GM18499 (cell line): ENCODE data around the gene MAP7.
"Not testable (repeated sequence)": the region's sequence is repeated elsewhere in the genome, so short reads cannot be mapped to it uniquely, and the experiment has no call there.

Experiments used
- ATAC-seq: cut with Tn5 transposase; IDR thresholded peaks from one replicate; pipeline ENCODE4 v1.9.1; 2021; ENCODE audit warnings: moderate number of reproducible peaks; ENCODE audit not compliant: insufficient read depth, unreplicated experiment

MAP7 gene

GRCh38 chr6:136403110-136403980 is 146.9 kb downstream of the MAP7 start:
- no peak for ATAC-seq

- no peak for ATAC-seq
These were observed 148.5 kb downstream of the MAP7 start for GRCh38 chr6:136401749-136402148.

- not testable (repeated sequence) for ATAC-seq
These were observed 149.0 kb downstream of the MAP7 start for GRCh38 chr6:136401236-136401635.

- no peak for ATAC-seq
These were observed 151.8 kb downstream of the MAP7 start for GRCh38 chr6:136398453-136398852.

GRCh38 chr6:136396908-136397307 is 153.3 kb downstream of the MAP7 start:
- ATAC-seq, result no peak

GRCh38 chr6:136390959-136391358 is 159.3 kb downstream of the MAP7 start:
- ATAC-seq, result not testable (repeated sequence)

GRCh38 chr6:136387316-136387715 is 162.9 kb downstream of the MAP7 start:
- ATAC-seq, result no peak

- ATAC-seq, result no peak
These were observed 166.8 kb downstream of the MAP7 start for GRCh38 chr6:136383268-136383937.

- ATAC-seq, result no peak
These were observed 167.5 kb downstream of the MAP7 start for GRCh38 chr6:136382676-136383252.

GRCh38 chr6:136378888-136379287 is 171.3 kb downstream of the MAP7 start:
- no peak for ATAC-seq

GRCh38 chr6:136375836-136376235 is 174.4 kb downstream of the MAP7 start:
- ATAC-seq, result not testable (repeated sequence)

GRCh38 chr6:136371959-136372358 is 178.3 kb downstream of the MAP7 start:
- no peak for ATAC-seq

GRCh38 chr6:136370988-136371728 is 179.1 kb downstream of the MAP7 start:
- no peak for ATAC-seq

GRCh38 chr6:136365776-136366354 is 184.4 kb downstream of the MAP7 start:
- no peak for ATAC-seq

GRCh38 chr6:136362421-136363356 is 187.5 kb downstream of the MAP7 start:
- no peak for ATAC-seq

GRCh38 chr6:136361787-136362186 is 188.4 kb downstream of the MAP7 start:
- no peak for ATAC-seq

GRCh38 chr6:136360783-136361182 is 189.4 kb downstream of the MAP7 start:
- ATAC-seq, result no peak

GRCh38 chr6:136359851-136360250 is 190.4 kb downstream of the MAP7 start:
- ATAC-seq, result no peak

- ATAC-seq, result no peak
These were observed 198.6 kb downstream of the MAP7 start for GRCh38 chr6:136351518-136352110.
